B cell (primary cell): ENCODE measurements around the gene BAMBI. TPM values are rescaled to one million over a fixed set of nuclear protein-coding genes. Genes with fewer than 3 reads are reported as not detected.

ENCODE experiments used
- ATAC-seq: fragments of 200-7000 bp; cut with Tn5 transposase; one replicate; pipeline ENCODE4 v1.10.0; 2021; ENCODE audit warnings: low read depth, mild to moderate bottlenecking, moderate number of reproducible peaks, moderate library complexity
- CTCF ChIA-PET: fragments of 350-600 bp; sonication (Branson Sonifier 250); formaldehyde crosslinking; loops from one replicate; lab custom pipeline; 2021; ENCODE audit warnings: antibody characterized with exemption, inconsistent platforms; lab: Charles Lee
- POLR2A ChIA-PET: fragments of 350-600 bp; sonication (Branson Sonifier 250); formaldehyde crosslinking; loops from one replicate; lab custom pipeline; 2021; ENCODE audit warnings: antibody characterized with exemption; lab: Charles Lee
- DNase-seq: peaks from one replicate; pipeline ENCODE4 v3.0.0; 2013
- H2AFZ ChIP-seq: 2 replicates; pipeline ENCODE4 v1.6.1; 2012; ENCODE audit warnings: mild to moderate bottlenecking, low read depth, low read length; ENCODE audit not compliant: insufficient read depth, poor library complexity, severe bottlenecking
- H3K27ac ChIP-seq, 2 donors: 1 replicate in 1 of 2; 2 replicates in 1 of 2; pipeline ENCODE4 v1.5.1; 2012 to 2013; ENCODE audit warnings: low read length in 2 of 2, mild to moderate bottlenecking in 2 of 2, moderate library complexity in 1 of 2
- H3K27me3 ChIP-seq, 4 experiments: fragments of 200-600 bp in 1 of 4; sonication (generic) in 1 of 4; replicated peaks in 1 of 4; 1 replicate in 2 of 4; 2 replicates in 2 of 4; pipeline versions ENCODE4 v1.6.1 to v1.7.0; 2013 to 2016; ENCODE audit warnings: low read length in 3 of 4, mild to moderate bottlenecking in 2 of 4, mixed read lengths in 1 of 4, moderate library complexity in 1 of 4; ENCODE audit not compliant: insufficient read depth in 4 of 4, control insufficient read depth in 3 of 4; ENCODE audit errors: control extremely low read depth in 1 of 4
- H3K36me3 ChIP-seq, 2 experiments: replicated peaks in 1 of 2; 1 replicate in 1 of 2; 2 replicates in 1 of 2; pipeline versions ENCODE4 v1.6.1 to v1.7.1; 2013; ENCODE audit warnings: low read length in 1 of 2; ENCODE audit not compliant: insufficient read depth in 2 of 2, control insufficient read depth in 1 of 2; ENCODE audit errors: control extremely low read depth in 1 of 2, extremely low read depth in 1 of 2
- H3K4me1 ChIP-seq, 2 donors: fragments of 200-600 bp in 1 of 2; sonication (generic) in 1 of 2; 1 replicate in 1 of 2; 2 replicates in 1 of 2; pipeline versions ENCODE4 v1.5.1 to v1.6.1; 2013 to 2017; ENCODE audit warnings: low read length in 2 of 2; ENCODE audit not compliant: control insufficient read depth in 2 of 2, insufficient read depth in 2 of 2
- H3K4me2 ChIP-seq: replicated peaks from 2 replicates; pipeline ENCODE3; 2012; ENCODE audit warnings: mild to moderate bottlenecking, low read depth, low read length; ENCODE audit not compliant: poor library complexity, severe bottlenecking
- H3K4me3 ChIP-seq, 5 experiments: fragments of 200-600 bp in 1 of 5; sonication (generic) in 1 of 5; 1 replicate in 3 of 5; 2 replicates in 2 of 5; pipeline versions ENCODE4 v1.5.1 to v1.7.0; 2011 to 2016; ENCODE audit warnings: low read length in 4 of 5, mild to moderate bottlenecking in 4 of 5, low read depth in 2 of 5, control low read depth in 1 of 5, moderate library complexity in 1 of 5; ENCODE audit not compliant: insufficient read depth in 1 of 5; ENCODE audit errors: control extremely low read depth in 1 of 5, extremely low read depth in 1 of 5
- H3K79me2 ChIP-seq: fragments of 200-600 bp; sonication (generic); one replicate; pipeline ENCODE4 v1.6.0; 2016; ENCODE audit warnings: low read length; ENCODE audit not compliant: control insufficient read depth, insufficient read depth
- H3K9ac ChIP-seq: fragments of 200-600 bp; sonication (generic); 2 replicates; pipeline ENCODE4 v1.6.1; 2017; ENCODE audit warnings: mild to moderate bottlenecking, low read length, moderate library complexity
- H3K9me3 ChIP-seq, 3 donors: one replicate each; pipeline versions ENCODE4 v1.6.1 to v1.7.1; 2013; ENCODE audit warnings: low read length in 2 of 3; ENCODE audit not compliant: control insufficient read depth in 2 of 3, insufficient read depth in 1 of 3; ENCODE audit errors: control extremely low read depth in 1 of 3
- H4K20me1 ChIP-seq: 2 replicates; pipeline ENCODE4 v1.6.0; 2012; ENCODE audit warnings: mild to moderate bottlenecking, low read length; ENCODE audit not compliant: insufficient read depth, control insufficient read depth, poor library complexity, severe bottlenecking
- H3K27ac Mint-ChIP-seq: one replicate; pipeline ENCODE4 v1.8.0; 2021; ENCODE audit warnings: mixed read lengths
- H3K27me3 Mint-ChIP-seq: one replicate; pipeline ENCODE4 v1.8.0; 2021; ENCODE audit warnings: mixed read lengths
- H3K4me1 Mint-ChIP-seq: one replicate; pipeline ENCODE4 v1.8.0; 2021; ENCODE audit warnings: mixed read lengths
- H3K4me3 Mint-ChIP-seq: one replicate; pipeline ENCODE4 v1.8.0; 2021; ENCODE audit warnings: mixed read lengths
- H3K9me3 Mint-ChIP-seq: one replicate; pipeline ENCODE4 v1.8.0; 2022; ENCODE audit warnings: mixed read lengths; ENCODE audit not compliant: insufficient read depth
- EZH2 ChIP-seq: IDR thresholded peaks from 2 replicates; pipeline ENCODE4 v1.6.1; 2012; ENCODE audit warnings: borderline replicate concordance, low read depth, mild to moderate bottlenecking, moderate library complexity, low read length; ENCODE audit not compliant: insufficient read depth, poor library complexity, severe bottlenecking
- WGBS: methylation state at CpG from one replicate; pipeline ENCODE4 v1.1.5; 2013; ENCODE audit warnings: missing lambda C conversion rate; ENCODE audit not compliant: insufficient coverage; 5-methylcytosine and 5-hydroxymethylcytosine counted together
- intact Hi-C: fragments of 100-400 bp; cut with micrococcal nuclease; formaldehyde crosslinking; loops from one replicate; pipeline ENCODE4 v1.10.0; 2022
- polyA plus RNA-seq: library from polyadenylated mRNA; depleted of rRNA; stranded (reverse); fragments of >200 nt; gene quantifications from 2 replicates; pipeline ENCODE4 v1.2.3, GENCODE V29; 2012
- total RNA-seq, 2 donors: library from RNA; stranded (reverse); fragments of 120-200 nt in 1 of 2; gene quantifications; 1 replicate in 1 of 2; 2 replicates in 1 of 2; pipeline versions ENCODE4 v1.2.3 to v1.2.4, GENCODE V29; 2013 to 2022
- TF ChIP-seq, protein P1 (sequence below): fragments of 200-600 bp; IDR thresholded peaks from one replicate; pipeline ENCODE4 v1.8.0; 2022; ENCODE audit warnings: antibody characterized with exemption, mild to moderate bottlenecking

Gene BAMBI
- total and polyA plus RNA-seq, 2 donors (not counting 1 experiment from before 2014, with no cell fraction given) = 0.84 to 1.9 TPM

GRCh38 chr10:28679581-28680357, 2.4 kb downstream of the BAMBI start:
- CTCF ChIA-PET = interaction anchor here (0.8 to 1.1 kb wide), 2 partner anchors 15 to 16 kb away, joined by 3 to 5 read pairs; no protein-coding TSS in a partner anchor
- H3K4me2 ChIP-seq = peak overlapping the region; percentile 97
- DNase-seq (peak; percentile 40), ATAC-seq (no peak)
- POLR2A ChIA-PET = no interaction called here
- no peaks in the 10 kb centered on the region for H4K20me1 ChIP-seq
- H3K4me3 Mint-ChIP-seq = peak overlapping the region; percentile 91
- no peaks in the 10 kb centered on the region for H3K36me3 ChIP-seq
- intact Hi-C loops = loop anchor here (5.0 to 10.0 kb wide), 2 partner anchors 313 to 375 kb away; partner anchors contain the start of gene MPP7
- 7% methylated on average over 11 of the region's 15 CpGs for WGBS
- H3K4me3 ChIP-seq = peak overlapping the region in 1 of 5 experiments; percentile 0
- H3K27ac ChIP-seq = no peak overlapping the region
- no peak overlapping the region for H3K27ac Mint-ChIP-seq
- peaks cover 3 to 68% (median 40%) of the 10 kb centered on the region in 4 experiments for H3K27me3 ChIP-seq
- peaks cover 37 to 39% of the 10 kb centered on the region in 2 donors for H3K4me1 ChIP-seq
- H3K9me3 ChIP-seq = peaks cover 0 to 4% (median 0%) of the 10 kb centered on the region in 3 donors
- peaks cover 61% of the 10 kb centered on the region for H3K27me3 Mint-ChIP-seq
- TF ChIP-seq EZH2 = no peak
- TF ChIP-seq, protein P1, sequence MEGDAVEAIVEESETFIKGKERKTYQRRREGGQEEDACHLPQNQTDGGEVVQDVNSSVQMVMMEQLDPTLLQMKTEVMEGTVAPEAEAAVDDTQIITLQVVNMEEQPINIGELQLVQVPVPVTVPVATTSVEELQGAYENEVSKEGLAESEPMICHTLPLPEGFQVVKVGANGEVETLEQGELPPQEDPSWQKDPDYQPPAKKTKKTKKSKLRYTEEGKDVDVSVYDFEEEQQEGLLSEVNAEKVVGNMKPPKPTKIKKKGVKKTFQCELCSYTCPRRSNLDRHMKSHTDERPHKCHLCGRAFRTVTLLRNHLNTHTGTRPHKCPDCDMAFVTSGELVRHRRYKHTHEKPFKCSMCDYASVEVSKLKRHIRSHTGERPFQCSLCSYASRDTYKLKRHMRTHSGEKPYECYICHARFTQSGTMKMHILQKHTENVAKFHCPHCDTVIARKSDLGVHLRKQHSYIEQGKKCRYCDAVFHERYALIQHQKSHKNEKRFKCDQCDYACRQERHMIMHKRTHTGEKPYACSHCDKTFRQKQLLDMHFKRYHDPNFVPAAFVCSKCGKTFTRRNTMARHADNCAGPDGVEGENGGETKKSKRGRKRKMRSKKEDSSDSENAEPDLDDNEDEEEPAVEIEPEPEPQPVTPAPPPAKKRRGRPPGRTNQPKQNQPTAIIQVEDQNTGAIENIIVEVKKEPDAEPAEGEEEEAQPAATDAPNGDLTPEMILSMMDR = peak; percentile 27
- H3K4me1 Mint-ChIP-seq = peaks cover 35% of the 10 kb centered on the region
- no peaks in the 10 kb centered on the region for H3K9me3 Mint-ChIP-seq
- peak overlapping the region; percentile 47 for H2AFZ ChIP-seq
- no peaks in the 10 kb centered on the region for H3K79me2 ChIP-seq
- H3K9ac ChIP-seq = peak overlapping the region; percentile 13

- Histone ChIP-seq H3K36me3 (no peaks in the 10 kb centered on the region), H3K27ac (no peak overlapping the region), H4K20me1 (no peaks in the 10 kb centered on the region), H3K9me3 (peaks cover 0 to 4% (median 0%) of the 10 kb centered on the region in 3 donors), H3K4me2 (peak overlapping the region; percentile 97), H2AFZ (no peak overlapping the region), H3K9ac (no peak overlapping the region), H3K4me1 (peaks cover 37 to 39% of the 10 kb centered on the region in 2 donors), H3K4me3 (peak overlapping the region in 1 of 5 experiments; percentile 0), H3K79me2 (no peaks in the 10 kb centered on the region), H3K27me3 (peaks cover 3 to 64% (median 35%) of the 10 kb centered on the region in 4 experiments)
- DNase-seq = peak; percentile 29
- H3K27ac Mint-ChIP-seq = no peak overlapping the region
- H3K27me3 Mint-ChIP-seq = peaks cover 61% of the 10 kb centered on the region
- CTCF ChIA-PET = no interaction called here
- peaks cover 35% of the 10 kb centered on the region for H3K4me1 Mint-ChIP-seq
- no peak for ATAC-seq
- TF ChIP-seq, protein P1 = no peak
- no peak for TF ChIP-seq EZH2
- WGBS = no CpG with 5 or more reads among the region's 1 CpG
- POLR2A ChIA-PET = no interaction called here
- no peaks in the 10 kb centered on the region for H3K9me3 Mint-ChIP-seq
- intact Hi-C loops = no loop called here
- H3K4me3 Mint-ChIP-seq = peak overlapping the region; percentile 57
Observed at GRCh38 chr10:28680358-28680752, 3.0 kb downstream of the BAMBI start.
